Skin of body (tissue), 2 donors: ENCODE results near the gene CEP78. TPM values are rescaled to one million over a fixed set of nuclear protein-coding genes. Genes with fewer than 3 reads are reported as not detected.
A peak's percentile ranks its signal among the peaks of the same experiment; 100 is the strongest.

Source experiments
- DNase-seq: peaks from one replicate; lab custom pipeline; 2025; lab: John Stamatoyannopoulos, UW
- total RNA-seq: library from RNA; depleted of rRNA; stranded (reverse); fragments of >200 nt; gene quantifications from one replicate; pipeline ENCODE4 v1.2.3, GENCODE V29; 2014

Gene CEP78
- total RNA-seq, 1 donor from 2014 or later: 22.7 TPM

DNA sequence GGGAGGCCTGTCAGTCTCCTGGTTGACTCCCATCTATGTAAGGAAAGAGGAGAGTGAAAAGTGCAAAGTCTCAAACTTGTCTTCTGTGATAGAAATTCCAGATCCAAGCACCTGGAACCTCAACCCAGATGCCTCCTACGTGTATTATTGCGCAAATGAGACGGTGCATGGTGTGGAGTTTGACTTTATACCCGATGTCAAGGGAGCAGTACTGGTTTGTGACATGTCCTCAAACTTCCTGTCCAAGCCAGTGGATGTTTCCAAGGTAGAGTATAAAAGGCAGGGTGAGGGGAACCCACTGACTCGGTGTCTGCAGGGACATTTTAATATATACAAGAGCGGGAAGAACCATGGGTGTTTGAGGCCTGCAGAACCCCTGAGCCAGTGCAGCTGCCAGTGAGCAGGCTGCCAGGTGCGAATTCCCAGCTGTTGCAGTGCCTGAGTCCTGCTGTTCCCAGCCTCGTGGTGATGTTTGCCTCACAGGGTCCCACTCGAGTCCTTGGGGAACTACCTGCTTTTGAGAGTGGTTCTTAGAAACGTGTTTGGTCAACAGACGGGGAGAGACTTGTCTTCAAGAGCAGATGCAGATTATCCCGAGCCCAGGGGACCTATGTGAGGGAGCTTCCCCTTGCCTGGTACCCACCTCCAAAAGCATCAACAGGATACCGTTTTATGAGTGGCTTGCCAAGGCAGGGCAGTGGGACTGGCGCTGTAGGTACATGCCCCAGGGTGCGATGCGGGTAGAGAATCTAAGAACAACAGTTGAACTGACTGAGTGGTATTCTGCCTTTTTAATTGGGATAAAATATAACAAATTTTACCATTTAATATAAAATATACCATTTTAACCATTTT, 70.6 kb downstream of the CEP78 start:
- no peak for DNase-seq

DNA sequence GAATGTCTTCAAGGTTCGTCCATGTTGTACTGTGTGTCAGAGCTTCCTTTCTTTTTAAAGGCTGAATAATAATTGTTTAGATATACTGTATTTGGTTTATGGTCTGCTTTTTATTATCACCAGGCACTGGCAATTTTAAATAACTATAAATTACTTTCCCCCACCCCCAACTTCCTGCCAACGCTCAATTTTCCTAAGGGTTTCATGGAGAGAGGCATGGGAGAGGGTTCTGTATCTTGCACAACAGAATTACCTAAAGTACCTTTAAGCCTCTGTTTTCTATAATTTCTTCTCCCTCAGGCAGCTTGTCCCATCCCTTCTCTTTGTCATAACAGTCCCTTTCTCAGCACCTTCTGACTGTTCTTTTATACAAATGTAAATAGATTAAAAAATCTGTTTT, 71.5 kb downstream of the CEP78 start:
- no peak for DNase-seq

DNA sequence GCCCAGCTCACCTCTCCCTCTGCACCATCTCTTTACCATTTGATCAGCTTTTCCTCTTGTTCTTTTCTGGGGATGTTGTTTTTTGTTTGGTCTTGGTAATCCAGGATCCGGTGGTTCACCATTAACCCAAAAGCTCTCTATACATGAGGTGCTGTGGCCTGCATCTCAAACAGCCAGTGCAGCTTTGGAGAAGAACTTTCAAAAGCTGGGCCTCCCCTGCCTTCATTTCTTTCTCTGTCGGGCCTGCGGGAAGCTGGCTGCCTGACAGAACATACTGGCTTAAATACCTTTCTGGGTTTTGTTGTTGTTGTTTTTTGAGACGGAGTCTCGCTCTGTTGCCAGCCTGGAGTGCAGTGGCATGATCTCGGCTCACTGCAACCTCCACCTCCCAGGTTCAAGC, 73.2 kb downstream of the CEP78 start:
- DNase-seq: no peak

DNA sequence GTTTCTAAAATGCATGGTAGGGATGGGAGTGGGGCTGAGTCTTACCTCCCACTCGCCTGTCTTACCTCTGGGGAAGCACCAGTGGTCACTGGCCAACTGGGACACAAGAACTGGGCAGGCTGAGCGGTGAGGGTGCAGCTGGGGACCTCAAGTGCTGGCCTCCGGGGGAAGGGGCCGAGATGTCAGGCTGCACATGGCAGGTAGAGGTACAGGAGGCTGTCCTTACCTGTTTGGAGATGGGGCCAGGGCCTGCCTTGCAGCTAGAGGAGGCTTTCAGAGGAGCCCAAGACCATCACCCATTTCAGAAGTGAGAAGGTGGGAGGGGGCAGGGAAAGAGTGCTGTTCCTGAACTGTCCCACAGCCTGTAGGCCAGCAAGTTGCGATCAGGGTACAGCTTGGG, 75.2 kb downstream of the CEP78 start:
- no peak for DNase-seq

DNA sequence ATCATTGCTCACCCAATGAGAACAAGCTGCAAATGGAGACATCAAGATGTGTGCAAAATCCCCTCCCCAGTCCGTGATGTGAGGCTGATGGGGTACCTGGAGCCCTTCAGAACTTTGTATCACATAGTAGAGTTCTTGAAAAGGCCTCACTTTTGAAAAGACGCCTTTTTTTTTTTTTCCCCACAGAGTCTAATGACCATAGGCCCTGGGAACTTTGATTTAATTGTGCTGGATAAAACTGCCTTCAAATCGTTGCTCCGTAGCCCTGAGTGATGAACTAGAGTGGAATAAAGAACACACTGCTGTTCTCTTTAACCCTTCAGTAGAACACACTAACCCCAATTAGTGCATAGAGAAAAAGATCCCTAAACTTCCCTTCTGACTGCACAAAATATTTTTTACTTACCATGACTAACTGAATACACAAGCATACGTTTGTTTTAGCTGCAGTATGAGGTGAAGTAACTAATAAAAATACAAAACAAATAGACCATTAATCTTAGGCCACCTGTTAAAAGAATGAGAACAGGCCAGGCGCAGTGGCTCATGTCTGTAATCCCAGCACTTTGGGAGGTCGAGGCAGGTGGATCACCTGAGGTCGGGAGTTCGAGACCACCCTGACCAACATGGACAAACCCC, 76.1 kb downstream of the CEP78 start:
- DNase-seq: no peak

DNA sequence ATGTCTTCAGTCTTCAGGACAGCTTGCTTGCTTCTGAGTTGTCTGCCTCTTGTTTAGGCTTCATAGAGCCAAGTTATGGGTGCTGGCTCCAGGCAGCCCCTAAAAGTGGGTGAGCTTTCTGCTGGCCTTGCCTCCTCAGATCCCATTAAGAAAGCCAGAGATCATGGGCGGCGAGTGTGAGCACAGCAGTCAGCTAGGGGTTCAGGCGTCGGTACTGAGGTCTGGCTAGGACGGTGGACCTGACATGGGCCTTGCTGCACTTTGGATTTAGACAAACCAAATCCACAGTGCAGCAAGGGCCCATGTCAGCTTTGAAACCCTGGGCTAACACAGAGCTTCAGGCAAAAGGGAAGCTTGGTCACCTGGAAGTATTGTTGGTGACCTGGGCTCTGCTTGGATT, 78.7 kb downstream of the CEP78 start:
- no peak for DNase-seq

DNA sequence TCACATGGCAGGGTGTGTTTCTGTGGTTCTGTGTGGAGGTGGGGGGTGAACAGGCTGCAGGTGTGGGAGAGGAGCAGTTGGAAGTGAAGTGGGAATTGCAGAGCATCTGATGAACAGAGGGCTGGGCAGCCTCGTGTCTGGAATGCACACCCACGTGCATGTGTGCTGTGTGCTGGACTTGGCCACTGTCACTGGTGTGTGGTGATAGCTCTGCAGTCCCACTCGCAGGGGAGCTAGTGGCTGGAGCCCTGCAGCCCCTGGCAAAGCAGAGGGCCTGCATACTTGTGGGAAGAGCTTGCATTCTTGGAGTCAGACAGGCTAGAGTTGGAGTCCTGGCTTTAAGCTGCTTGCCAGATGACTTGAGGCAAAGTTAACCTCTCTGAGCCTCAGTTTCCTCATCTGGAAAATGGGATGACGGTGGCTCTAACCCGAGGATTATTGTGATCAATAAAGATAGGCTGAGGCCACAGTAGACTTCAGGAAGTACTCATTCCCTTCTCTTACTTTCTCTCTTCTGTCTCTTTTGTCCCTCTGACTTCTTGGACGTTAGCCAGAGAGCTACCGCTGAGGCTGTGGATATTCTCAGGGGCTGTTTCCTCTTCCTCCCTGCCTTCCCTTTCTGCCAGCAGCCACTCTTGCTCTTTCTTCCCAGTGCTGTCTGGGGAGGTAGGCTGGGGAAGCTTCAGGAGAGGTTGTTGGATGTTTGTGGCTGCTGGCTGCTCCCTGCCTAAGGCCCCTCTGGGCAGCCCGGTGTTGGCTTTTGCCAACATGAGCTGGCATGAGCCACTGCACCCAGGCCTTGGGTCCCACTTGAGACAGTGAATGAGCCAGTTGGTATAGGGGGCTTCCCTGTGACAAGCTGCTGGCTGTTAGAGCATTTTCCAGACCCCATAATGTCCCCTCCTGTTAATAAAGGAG, 79.3 kb downstream of the CEP78 start:
- no peak for DNase-seq

DNA sequence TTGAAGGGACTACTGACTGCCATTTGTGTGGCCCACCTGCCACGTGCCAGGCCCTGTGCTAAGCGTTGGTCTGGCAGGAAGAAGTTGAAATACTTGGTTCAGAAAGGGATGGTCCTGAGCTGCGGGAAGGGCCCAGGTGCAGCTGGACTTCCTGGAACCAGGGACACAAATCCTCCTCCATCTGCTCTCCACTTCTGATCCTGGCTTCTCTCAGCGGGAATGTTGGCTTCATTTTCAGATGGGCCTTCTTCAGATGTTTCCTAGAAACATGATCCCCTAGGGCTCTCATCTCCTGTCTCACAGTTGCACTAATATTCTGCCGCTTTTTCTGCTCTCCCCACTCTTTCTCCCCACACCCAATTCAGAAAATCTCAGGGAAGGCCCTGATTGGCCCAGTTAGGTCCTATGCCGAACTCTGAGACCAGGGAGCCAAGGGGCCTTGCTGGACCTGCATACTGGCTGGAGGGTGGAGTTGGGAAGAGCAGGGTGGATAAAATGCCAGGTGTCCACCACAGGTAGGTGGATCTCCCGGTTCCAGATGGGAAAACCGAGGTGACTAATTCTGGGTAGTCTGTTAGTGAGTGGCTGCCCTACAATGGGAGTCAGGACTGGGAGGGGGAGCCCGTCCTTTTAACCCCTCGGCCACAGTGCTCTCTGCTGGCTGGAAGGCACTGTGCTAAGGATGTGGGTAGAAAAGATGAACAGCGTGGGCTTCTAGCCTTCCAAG, 80.5 kb downstream of the CEP78 start:
- no peak for DNase-seq

DNA sequence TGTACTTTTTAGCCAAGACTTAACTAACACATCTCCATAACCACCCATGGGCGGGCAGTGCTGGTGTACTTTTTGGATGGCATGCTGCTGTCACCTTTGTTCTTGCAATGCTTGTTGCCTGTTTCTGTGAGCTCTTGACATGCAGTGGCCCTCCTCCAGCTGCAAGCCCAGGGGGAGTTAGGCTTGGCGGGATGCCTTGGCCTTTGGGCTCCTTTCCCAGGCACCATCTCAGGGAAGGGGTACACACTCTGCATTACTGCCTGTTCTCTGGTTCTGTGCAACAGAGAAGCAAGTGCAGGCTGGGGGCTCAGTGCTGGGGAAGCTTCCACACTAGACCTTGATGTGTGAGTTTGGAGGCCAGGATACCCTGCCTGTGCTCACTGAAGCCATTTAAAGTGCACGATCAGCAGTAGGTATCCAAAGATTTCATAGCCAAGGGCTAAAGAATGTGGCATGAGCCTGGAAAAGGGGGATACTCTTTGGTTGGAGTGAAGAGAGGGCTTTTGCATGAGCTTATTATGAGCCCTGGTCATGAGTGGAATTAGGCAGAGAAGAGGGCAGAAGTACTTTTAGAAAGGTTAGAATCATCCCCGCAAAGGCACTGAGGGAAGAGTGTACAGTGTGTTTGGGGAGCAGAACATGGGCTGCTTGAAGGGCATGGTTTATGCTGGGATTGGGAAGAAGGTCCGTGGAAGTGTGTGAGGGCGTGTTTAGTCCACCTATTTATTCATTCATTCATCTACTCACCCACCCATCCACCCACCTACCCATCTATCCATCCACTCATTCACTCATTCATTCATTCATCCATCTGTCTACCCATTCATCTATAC, 83.5 kb downstream of the CEP78 start:
- DNase-seq: no peak

DNA sequence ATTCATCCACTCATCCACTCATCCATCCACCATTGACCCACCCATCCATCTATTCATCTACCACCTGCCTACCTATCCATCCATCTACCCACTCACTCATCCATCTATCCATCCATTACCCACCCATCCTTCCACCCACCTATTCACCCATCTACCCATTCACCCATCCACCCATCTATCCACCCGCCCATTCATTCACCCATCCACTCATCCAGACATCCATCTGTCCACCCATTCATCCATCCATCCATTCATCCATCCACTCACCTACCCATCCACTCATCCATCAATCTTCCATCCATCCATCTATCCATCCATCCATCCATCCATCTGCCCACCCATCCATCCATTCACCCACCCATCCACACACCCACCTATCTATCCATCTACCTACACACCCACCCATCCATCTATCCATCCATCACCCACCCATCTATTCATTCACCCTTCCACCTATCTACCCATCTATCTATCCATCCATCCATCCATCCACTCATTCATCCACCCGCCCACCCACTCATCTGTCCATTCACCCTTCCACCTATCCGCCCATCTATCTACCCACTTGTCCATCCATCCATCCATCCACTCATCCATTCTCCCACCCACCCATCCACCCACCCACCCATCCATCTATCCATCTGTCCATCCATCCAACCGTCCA, 84.3 kb downstream of the CEP78 start:
- no peak for DNase-seq

DNA sequence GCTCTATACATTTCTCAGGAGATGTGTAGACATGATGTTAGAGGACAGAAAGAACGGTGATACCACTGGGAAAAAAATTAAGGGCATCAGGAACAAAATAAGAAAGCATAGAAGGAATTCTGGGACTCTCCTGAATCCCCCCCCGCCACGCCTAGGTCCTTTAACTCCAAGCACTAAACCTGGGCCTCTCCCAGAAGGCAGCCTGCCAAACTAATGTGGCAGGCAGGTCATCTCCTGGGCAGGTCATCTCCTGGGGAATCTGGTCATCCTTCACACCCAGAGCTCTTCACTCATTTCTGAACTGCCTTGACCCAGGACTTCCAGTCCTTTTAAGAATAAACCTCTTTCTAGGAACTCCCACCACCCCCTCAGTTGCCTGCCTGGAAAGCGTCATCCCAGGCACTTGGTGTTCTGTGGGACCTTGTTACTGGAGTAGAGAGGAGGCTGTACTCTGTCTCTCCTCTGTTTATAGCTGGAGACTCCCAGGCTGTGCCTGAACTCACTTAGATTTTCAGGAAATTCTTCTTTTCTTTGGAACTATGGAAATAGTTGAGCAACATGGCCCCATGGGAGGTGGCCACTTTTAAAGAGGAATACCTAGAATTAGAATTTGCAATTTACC, 85.1 kb downstream of the CEP78 start:
- DNase-seq: no peak

DNA sequence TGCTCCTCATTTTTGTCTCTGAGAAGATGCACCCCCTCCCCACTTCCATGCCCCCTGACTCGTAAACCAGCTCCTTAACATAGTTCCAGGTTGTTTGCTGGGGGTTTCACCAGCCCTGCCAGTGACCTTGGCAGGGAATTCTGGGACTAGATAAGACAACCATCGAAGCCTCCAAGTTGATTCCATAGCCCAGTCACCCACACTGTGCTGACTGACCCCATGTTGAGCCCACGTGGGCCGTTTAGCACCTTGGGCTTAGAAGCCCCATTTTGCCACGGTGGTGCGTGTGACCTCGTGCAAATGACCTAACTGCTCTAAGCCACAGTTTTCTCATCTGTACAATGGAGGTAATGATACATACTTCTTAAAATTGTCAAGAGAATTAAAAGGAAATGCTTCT, 85.6 kb downstream of the CEP78 start:
- no peak for DNase-seq

DNA sequence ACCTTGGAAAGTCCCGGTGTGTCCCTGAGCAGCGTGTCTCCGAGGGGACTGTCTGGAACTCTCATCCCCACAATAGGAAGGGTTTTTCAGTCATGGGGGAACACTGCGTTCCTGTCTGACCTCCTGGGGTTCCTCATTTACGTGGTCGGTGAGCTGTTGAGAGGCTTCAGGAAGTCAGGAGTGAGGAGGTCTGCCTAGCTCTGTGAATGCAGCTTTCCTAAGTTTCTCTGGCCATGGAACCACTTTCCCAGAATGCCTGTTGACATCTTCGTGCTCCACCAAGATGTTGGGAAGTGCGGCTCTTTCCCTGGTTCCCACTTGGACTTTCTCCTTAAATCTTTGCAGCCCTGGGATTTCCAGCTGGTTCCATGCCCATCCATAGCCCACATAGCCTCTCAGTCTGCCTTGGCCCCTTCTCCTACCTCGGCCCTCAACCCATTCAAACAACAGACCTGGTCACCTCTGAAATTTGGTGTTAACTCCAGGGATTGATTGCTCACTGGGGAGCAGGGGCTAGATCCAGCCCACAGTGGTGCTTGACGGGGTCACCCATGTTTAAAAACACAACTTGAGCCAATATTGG, 88.3 kb downstream of the CEP78 start:
- no peak for DNase-seq

DNA sequence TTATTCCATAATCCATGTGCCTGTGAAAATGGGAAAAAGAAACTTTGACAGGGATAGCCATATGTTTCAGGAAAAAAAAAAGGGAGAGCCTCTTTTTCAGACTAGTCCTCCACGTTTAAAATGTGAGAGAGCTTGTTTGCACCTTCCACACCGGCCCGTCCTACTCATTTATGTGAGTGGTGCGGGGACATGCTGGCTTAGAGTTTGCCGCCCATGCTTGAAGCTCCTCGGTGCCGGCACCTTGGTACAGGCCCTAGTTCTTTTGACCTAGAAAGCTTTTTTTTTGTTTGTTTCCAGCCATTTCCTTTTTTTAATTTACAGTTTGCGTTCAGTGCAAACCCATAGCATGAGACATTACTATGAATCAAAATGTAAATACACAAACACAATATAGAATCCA, 88.8 kb downstream of the CEP78 start:
- DNase-seq: no peak

DNA sequence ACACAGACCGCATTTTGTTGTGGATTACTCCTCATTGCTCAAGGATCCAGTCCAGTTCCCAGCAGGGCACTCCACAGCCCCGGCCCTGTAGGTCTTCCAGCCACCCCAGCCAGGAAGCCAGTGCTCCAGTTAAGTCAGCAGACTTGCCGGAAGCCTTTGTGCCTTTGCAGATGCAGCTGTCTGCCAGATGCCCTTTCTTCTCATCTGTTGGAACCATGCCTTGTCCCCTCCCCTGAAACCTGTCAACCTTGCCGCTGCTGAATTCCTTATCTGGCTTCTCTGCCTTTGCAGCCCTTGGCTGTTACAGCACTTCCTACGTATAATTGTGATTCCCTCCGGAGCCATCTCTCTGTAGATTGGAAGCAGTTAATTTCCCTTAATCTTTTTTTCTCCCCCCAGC, 89.5 kb downstream of the CEP78 start:
- peak; percentile 35 for DNase-seq

DNA sequence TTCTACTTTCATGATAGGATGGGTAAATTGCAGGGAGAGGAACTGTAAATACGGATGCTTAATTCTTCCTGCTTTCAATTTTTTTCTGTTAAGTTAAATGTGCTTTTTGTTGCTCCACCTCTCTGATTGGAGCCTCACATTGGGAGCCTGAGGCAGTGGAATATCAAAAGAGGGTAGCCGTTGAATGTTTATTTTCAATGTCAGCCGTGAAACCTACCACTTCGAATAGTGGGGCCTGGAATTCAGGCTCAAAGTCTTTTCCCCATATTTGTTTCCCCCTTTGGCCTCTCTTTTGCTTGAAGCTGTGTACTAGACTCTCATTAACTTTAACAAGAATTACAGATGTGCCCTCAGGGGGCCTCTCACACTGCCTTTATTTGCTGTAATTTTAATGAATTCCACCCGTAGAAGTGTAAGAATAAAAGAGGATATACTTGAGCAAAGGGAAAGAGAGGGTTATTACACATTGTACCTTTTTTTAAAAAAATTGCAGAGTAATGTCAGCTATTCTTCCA, 90.0 kb downstream of the CEP78 start:
- DNase-seq: no peak

DNA sequence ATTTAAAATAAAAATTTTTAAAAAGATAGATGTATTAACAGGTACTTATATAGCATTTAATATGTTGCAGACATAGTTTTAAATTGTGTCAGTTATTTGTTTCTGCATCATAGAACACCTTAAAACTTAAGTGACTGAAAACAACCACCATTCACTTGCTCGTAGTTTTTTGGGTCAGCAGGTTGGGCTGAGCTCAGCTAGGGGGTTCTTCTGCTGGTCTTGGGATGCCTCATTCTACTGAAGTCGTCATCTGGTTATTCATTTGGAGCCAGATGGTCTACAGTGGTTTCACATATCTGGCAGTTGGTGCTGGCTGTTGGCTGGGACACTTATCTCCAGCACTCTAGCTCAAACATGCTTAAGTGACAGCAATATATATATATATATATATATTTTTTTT, 90.7 kb downstream of the CEP78 start:
- DNase-seq: no peak
